Measurements from ENCODE around the gene SH3PXD2A. TPM values are rescaled to one million over a fixed set of nuclear protein-coding genes. Genes with fewer than 3 reads are reported as not detected.

The SH3PXD2A gene
- total RNA-seq, 1 experiment from 2014 or later = 0.07 TPM

- Histone ChIP-seq H3K4me2 (ENCODE audit: low read depth, low read length, poor library complexity, severe bottlenecking) (peak overlapping the region; percentile 85), H3K9me2 (replicated peaks; ENCODE audit: insufficient read depth, low read length) (no peaks in the 10 kb centered on the region), H3K27me3 (ENCODE audit: low read length) (no peaks in the 10 kb centered on the region), H3K79me2 (ENCODE audit: low read length) (no peaks in the 10 kb centered on the region), H4K20me1 (ENCODE audit: insufficient read depth, low read depth, low read length) (no peaks in the 10 kb centered on the region), H3K9ac (ENCODE audit: low read length) (peak overlapping the region; percentile 63), H2AFZ (ENCODE audit: low read length) (peak overlapping the region; percentile 88; the same call in 1 of the 2 replicates), H3K9me3 (ENCODE audit: low read length) (no peaks in the 10 kb centered on the region), H3K4me1 (ENCODE audit: low read length) (peaks cover 28% of the 10 kb centered on the region), H3K27ac (ENCODE audit: low read length) (no peak overlapping the region), H3K4me3 (ENCODE audit: low read length) (peak overlapping the region; percentile 68), H3K36me3 (ENCODE audit: insufficient read depth, low read length) (no peaks in the 10 kb centered on the region)
- peak; percentile 77 for DNase-seq
Observed at GRCh38 chr10:103772096-103772845, 83.1 kb downstream of the SH3PXD2A start.

GRCh38 chr10:103770139-103770538 is 85.2 kb downstream of the SH3PXD2A start:
- Histone ChIP-seq H4K20me1 (ENCODE audit: insufficient read depth, low read depth, low read length) (no peaks in the 10 kb centered on the region), H3K9ac (ENCODE audit: low read length) (no peak overlapping the region), H3K4me1 (ENCODE audit: low read length) (peaks cover 21% of the 10 kb centered on the region), H3K4me3 (ENCODE audit: low read length) (no peak overlapping the region), H2AFZ (ENCODE audit: low read length) (no peak overlapping the region), H3K27me3 (ENCODE audit: low read length) (no peaks in the 10 kb centered on the region), H3K4me2 (ENCODE audit: low read depth, low read length, poor library complexity, severe bottlenecking) (no peak overlapping the region), H3K79me2 (ENCODE audit: low read length) (no peaks in the 10 kb centered on the region), H3K27ac (ENCODE audit: low read length) (no peak overlapping the region), H3K36me3 (ENCODE audit: insufficient read depth, low read length) (no peaks in the 10 kb centered on the region), H3K9me3 (ENCODE audit: low read length) (no peaks in the 10 kb centered on the region), H3K9me2 (replicated peaks; ENCODE audit: insufficient read depth, low read length) (no peaks in the 10 kb centered on the region)
- no peak for DNase-seq

- Histone ChIP-seq H3K4me2 (ENCODE audit: low read depth, low read length, poor library complexity, severe bottlenecking) (no peak overlapping the region), H2AFZ (ENCODE audit: low read length) (no peak overlapping the region)
- DNase-seq = no peak
Observed at GRCh38 chr10:103769176-103769575, 86.2 kb downstream of the SH3PXD2A start.

GRCh38 chr10:103768345-103768744 is 87.0 kb downstream of the SH3PXD2A start:
- peaks cover 30% of the 10 kb centered on the region for H3K4me1 ChIP-seq (ENCODE audit: low read length)
- no peak overlapping the region for H3K27ac ChIP-seq (ENCODE audit: low read length)
- H3K4me2 ChIP-seq (ENCODE audit: low read depth, low read length, poor library complexity, severe bottlenecking) = no peak overlapping the region
- no peaks in the 10 kb centered on the region for H3K27me3 ChIP-seq (ENCODE audit: low read length)
- no peaks in the 10 kb centered on the region for H3K9me2 ChIP-seq (replicated peaks; ENCODE audit: insufficient read depth, low read length)
- DNase-seq = no peak
- H4K20me1 ChIP-seq (ENCODE audit: insufficient read depth, low read depth, low read length) = no peaks in the 10 kb centered on the region
- no peak overlapping the region for H2AFZ ChIP-seq (ENCODE audit: low read length)
- H3K4me3 ChIP-seq (ENCODE audit: low read length) = no peak overlapping the region
- H3K9me3 ChIP-seq (ENCODE audit: low read length) = no peaks in the 10 kb centered on the region
- H3K79me2 ChIP-seq (ENCODE audit: low read length) = no peaks in the 10 kb centered on the region
- no peak overlapping the region for H3K9ac ChIP-seq (ENCODE audit: low read length)
- no peaks in the 10 kb centered on the region for H3K36me3 ChIP-seq (ENCODE audit: insufficient read depth, low read length)

More at GRCh38 chr10:103769176-103769575, 86.2 kb downstream of the SH3PXD2A start:
- H3K36me3 ChIP-seq (ENCODE audit: insufficient read depth, low read length) = no peaks in the 10 kb centered on the region
- no peaks in the 10 kb centered on the region for H4K20me1 ChIP-seq (ENCODE audit: insufficient read depth, low read depth, low read length)
- no peaks in the 10 kb centered on the region for H3K79me2 ChIP-seq (ENCODE audit: low read length)
- H3K4me1 ChIP-seq (ENCODE audit: low read length) = peaks cover 21% of the 10 kb centered on the region
- H3K9me2 ChIP-seq (replicated peaks; ENCODE audit: insufficient read depth, low read length) = no peaks in the 10 kb centered on the region
- H3K9me3 ChIP-seq (ENCODE audit: low read length) = no peaks in the 10 kb centered on the region
- H3K27me3 ChIP-seq (ENCODE audit: low read length) = no peaks in the 10 kb centered on the region
- no peak overlapping the region for H3K27ac ChIP-seq (ENCODE audit: low read length)
- H3K4me3 ChIP-seq (ENCODE audit: low read length) = no peak overlapping the region
- no peak overlapping the region for H3K9ac ChIP-seq (ENCODE audit: low read length)

GRCh38 chr10:103767756-103768155 is 87.6 kb downstream of the SH3PXD2A start:
- Histone ChIP-seq H2AFZ (ENCODE audit: low read length) (no peak overlapping the region), H3K36me3 (ENCODE audit: insufficient read depth, low read length) (no peaks in the 10 kb centered on the region), H3K4me3 (ENCODE audit: low read length) (no peak overlapping the region), H3K9me3 (ENCODE audit: low read length) (no peaks in the 10 kb centered on the region), H3K9ac (ENCODE audit: low read length) (no peak overlapping the region), H3K9me2 (replicated peaks; ENCODE audit: insufficient read depth, low read length) (no peaks in the 10 kb centered on the region), H4K20me1 (ENCODE audit: insufficient read depth, low read depth, low read length) (no peaks in the 10 kb centered on the region), H3K4me1 (ENCODE audit: low read length) (peaks cover 35% of the 10 kb centered on the region), H3K27ac (ENCODE audit: low read length) (no peak overlapping the region), H3K79me2 (ENCODE audit: low read length) (no peaks in the 10 kb centered on the region), H3K4me2 (ENCODE audit: low read depth, low read length, poor library complexity, severe bottlenecking) (no peak overlapping the region), H3K27me3 (ENCODE audit: low read length) (no peaks in the 10 kb centered on the region)
- no peak for DNase-seq

- no peak overlapping the region for H3K27ac ChIP-seq (ENCODE audit: low read length)
- H3K9ac ChIP-seq (ENCODE audit: low read length) = no peak overlapping the region
- no peak for DNase-seq
- H3K36me3 ChIP-seq (ENCODE audit: insufficient read depth, low read length) = no peaks in the 10 kb centered on the region
- no peaks in the 10 kb centered on the region for H3K9me2 ChIP-seq (replicated peaks; ENCODE audit: insufficient read depth, low read length)
- no peak overlapping the region for H2AFZ ChIP-seq (ENCODE audit: low read length)
- peaks cover 29% of the 10 kb centered on the region for H3K4me1 ChIP-seq (ENCODE audit: low read length)
- H3K4me2 ChIP-seq (ENCODE audit: low read depth, low read length, poor library complexity, severe bottlenecking) = no peak overlapping the region
- no peaks in the 10 kb centered on the region for H4K20me1 ChIP-seq (ENCODE audit: insufficient read depth, low read depth, low read length)
- no peak overlapping the region for H3K4me3 ChIP-seq (ENCODE audit: low read length)
- H3K27me3 ChIP-seq (ENCODE audit: low read length) = no peaks in the 10 kb centered on the region
- no peaks in the 10 kb centered on the region for H3K79me2 ChIP-seq (ENCODE audit: low read length)
- H3K9me3 ChIP-seq (ENCODE audit: low read length) = no peaks in the 10 kb centered on the region
Observed at GRCh38 chr10:103766751-103767505, 88.4 kb downstream of the SH3PXD2A start.

- Histone ChIP-seq H3K9me2 (replicated peaks; ENCODE audit: insufficient read depth, low read length) (no peaks in the 10 kb centered on the region), H3K27me3 (ENCODE audit: low read length) (no peaks in the 10 kb centered on the region), H3K4me1 (ENCODE audit: low read length) (peaks cover 26% of the 10 kb centered on the region), H3K27ac (ENCODE audit: low read length) (no peak overlapping the region), H3K9ac (ENCODE audit: low read length) (no peak overlapping the region), H3K36me3 (ENCODE audit: insufficient read depth, low read length) (no peaks in the 10 kb centered on the region), H4K20me1 (ENCODE audit: insufficient read depth, low read depth, low read length) (no peaks in the 10 kb centered on the region), H3K4me3 (ENCODE audit: low read length) (no peak overlapping the region), H2AFZ (ENCODE audit: low read length) (no peak overlapping the region), H3K9me3 (ENCODE audit: low read length) (no peaks in the 10 kb centered on the region), H3K79me2 (ENCODE audit: low read length) (no peaks in the 10 kb centered on the region), H3K4me2 (ENCODE audit: low read depth, low read length, poor library complexity, severe bottlenecking) (no peak overlapping the region)
- peak; percentile 57 for DNase-seq
Observed at GRCh38 chr10:103765981-103766380, 89.4 kb downstream of the SH3PXD2A start.

GRCh38 chr10:103765168-103765567 is 90.2 kb downstream of the SH3PXD2A start:
- H3K9me3 ChIP-seq (ENCODE audit: low read length) = no peaks in the 10 kb centered on the region
- H3K4me1 ChIP-seq (ENCODE audit: low read length) = peaks cover 26% of the 10 kb centered on the region
- H3K4me2 ChIP-seq (ENCODE audit: low read depth, low read length, poor library complexity, severe bottlenecking) = no peak overlapping the region
- H3K27me3 ChIP-seq (ENCODE audit: low read length) = no peaks in the 10 kb centered on the region
- H4K20me1 ChIP-seq (ENCODE audit: insufficient read depth, low read depth, low read length) = no peaks in the 10 kb centered on the region
- no peak overlapping the region for H3K9ac ChIP-seq (ENCODE audit: low read length)
- H2AFZ ChIP-seq (ENCODE audit: low read length) = no peak overlapping the region
- H3K4me3 ChIP-seq (ENCODE audit: low read length) = no peak overlapping the region
- H3K79me2 ChIP-seq (ENCODE audit: low read length) = no peaks in the 10 kb centered on the region
- no peaks in the 10 kb centered on the region for H3K9me2 ChIP-seq (replicated peaks; ENCODE audit: insufficient read depth, low read length)
- H3K27ac ChIP-seq (ENCODE audit: low read length) = no peak overlapping the region
- no peak for DNase-seq
- H3K36me3 ChIP-seq (ENCODE audit: insufficient read depth, low read length) = no peaks in the 10 kb centered on the region

All from Karpas-422 (cell line).